Measurements from ENCODE around the gene OR51I1.

The OR51I1 gene

GRCh38 chr11:5441414-5441813, at the start of gene OR51I1:
OR51I1 (minus strand) TSS chr11:5441514; CDS start chr11:5441514, 0 bp downstream.
- DNase-seq = no peak

- DNase-seq = no peak
These were observed 48.5 kb upstream of the OR51I1 start for GRCh38 chr11:5489576-5490357.

DNA sequence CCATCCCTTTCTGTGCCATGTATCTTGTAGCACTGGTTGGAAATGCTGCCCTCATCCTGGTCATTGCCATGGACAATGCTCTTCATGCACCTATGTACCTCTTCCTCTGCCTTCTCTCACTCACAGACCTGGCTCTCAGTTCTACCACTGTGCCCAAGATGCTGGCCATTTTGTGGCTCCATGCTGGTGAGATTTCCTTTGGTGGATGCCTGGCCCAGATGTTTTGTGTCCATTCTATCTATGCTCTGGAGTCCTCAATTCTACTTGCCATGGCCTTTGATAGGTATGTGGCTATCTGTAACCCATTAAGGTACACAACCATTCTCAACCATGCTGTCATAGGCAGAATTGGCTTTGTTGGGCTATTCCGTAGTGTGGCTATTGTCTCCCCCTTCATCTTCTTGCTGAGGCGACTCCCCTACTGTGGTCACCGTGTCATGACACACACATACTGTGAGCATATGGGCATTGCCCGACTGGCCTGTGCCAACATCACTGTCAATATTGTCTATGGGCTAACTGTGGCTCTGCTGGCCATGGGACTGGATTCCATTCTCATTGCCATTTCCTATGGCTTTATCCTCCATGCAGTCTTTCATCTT, 47.6 kb upstream of the OR51I1 start:
- no peak for DNase-seq

DNA sequence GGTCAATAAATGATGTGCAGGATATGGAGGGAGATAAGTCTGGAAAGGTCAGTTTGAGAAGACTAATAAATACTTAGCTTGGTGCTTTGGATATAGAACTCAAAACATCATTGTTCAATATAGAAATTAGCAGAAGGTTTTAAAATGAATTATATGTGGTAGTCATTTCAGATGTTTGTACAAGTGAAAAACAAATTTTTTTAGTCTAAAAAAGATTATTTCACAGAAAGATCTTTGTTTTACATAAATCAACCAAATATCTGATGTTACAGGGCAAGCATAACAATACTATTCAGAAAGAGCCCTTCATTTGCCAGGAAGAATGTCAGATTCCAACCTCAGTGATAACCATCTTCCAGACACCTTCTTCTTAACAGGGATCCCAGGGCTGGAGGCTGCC, 47.1 kb upstream of the OR51I1 start, which contains the start of gene OR52D1:
OR52D1 (plus strand) TSS at position 301 of the 400 bp plus-strand sequence; CDS start at position 323, 22 bp downstream.
- DNase-seq = no peak

DNA sequence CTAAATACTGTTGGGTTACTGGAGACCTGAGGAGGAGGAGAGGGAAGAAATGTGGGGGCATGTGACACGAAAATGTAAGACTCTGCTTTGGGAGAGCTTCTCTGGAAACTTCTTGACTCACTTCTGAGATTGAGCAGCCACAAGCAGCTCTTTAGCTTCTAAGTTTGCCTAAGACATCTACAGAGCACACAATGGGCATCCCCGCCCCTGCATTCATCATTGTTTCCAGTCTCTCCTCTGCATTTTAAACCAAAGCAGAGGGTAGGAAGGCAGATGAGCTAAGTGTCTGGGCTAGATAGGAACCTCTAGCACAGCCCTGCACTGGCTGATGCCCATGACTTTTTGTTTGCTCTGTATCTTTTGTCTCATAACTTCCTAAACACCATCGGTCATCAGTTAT, 45.1 kb upstream of the OR51I1 start:
- no peak for DNase-seq

GRCh38 chr11:5486003-5486402, 44.7 kb upstream of the OR51I1 start:
- DNase-seq = no peak

- peak; percentile 4 for DNase-seq
These were observed 35.0 kb upstream of the OR51I1 start for GRCh38 chr11:5476186-5476819.

GRCh38 chr11:5473921-5474320, 32.6 kb upstream of the OR51I1 start:
- DNase-seq = no peak

- DNase-seq = no peak
These were observed 26.2 kb upstream of the OR51I1 start for GRCh38 chr11:5467527-5467926.

DNA sequence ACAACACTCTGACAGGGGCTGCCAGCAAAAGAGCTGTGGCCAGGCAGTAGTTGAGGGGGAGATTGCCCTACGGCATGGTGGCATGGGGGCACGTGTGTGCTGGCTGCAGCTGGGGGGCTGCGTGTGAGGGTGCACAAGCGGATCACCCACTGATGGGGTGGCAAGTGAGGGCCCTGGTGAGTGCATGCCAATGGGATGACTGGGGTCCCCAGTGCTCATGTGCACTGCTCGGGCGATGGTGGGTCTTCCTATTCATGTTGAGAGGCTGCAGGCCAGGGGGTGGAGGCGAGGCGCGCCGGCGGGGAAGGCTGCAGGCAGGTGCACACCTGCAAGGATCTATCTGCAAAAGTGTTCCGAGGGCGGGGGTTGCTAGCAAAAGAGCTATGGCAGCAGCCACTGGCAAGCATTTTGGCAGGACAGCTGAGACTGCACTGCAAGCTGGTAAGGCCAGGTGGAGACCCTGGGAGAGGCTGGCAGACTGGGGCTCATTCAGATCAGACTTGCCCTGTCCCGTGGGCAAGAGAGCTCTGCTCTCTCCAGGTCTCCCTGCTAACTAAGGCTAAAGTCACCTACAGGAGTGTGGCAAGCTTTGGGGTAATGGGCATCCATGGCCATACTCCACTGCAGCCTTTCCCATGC, 19.8 kb upstream of the OR51I1 start:
- no peak for DNase-seq

DNA sequence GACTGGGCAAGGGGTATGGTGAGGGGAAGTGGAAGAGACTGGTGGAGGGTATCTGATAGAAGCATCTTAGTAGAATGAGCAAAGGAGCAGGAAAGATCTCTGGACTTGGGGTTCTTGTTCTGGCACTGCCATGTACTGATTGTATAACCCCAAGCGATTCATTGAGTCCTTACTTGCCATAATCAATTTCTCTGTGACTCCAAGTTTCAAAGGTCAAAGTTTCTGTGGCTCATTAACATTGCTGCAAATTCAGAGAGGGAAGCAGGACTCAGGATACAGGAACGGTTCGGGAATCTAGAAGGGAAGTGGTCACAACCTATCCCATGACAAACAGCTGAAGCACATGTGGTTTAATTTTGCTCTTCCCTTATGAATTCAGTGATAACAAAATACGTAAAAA, 8.1 kb upstream of the OR51I1 start:
- DNase-seq = no peak

DNA sequence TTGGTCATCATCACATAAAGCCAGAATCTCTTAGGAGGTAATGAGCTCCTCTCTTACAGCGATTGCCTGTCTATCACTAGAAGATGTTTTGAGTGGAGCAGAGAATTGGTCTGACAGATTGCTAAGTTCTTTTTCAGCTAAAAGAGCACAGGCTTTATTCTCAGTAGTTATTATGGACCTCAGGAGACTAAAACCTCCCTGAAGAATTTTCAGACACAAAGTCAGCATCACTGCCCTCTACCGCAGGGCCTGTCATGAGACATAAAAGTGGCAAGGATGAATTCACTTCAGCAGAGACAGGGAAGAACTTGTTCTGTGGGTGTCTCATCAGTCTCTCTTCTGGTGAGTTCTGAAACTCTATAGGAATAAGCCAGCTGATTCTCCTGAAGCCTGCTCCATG, 7.7 kb upstream of the OR51I1 start, which contains the start of gene OR51I2:
OR51I2 (plus strand) TSS at position 301 of the 400 bp plus-strand sequence. CDS start 4,166 bp downstream, outside the sequence.
- no peak for DNase-seq

DNA sequence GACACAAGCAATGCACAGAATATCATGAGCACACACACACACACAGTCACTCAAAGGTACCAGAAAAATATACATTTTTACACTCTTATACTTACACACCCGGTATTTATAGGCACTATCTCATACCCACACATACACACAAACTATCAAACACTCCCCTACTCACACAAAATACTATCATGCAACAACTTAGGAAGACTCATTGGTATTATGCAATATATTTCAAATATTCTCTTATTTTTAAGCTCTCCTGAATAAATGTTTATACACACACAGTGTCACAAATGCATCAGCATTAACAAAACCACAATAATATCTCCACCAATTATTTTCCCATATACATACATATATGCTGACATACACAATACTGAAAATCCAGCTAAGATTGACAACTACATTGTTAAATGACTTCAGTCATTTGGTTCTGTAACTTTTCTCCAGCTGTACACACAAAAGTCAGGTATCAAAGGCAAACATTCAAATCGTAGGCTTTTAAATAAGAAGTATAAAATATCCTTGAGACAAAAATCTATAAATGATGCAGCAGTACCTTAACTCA, 2.6 kb upstream of the OR51I1 start:
- no peak for DNase-seq

GRCh38 chr11:5423131-5423530, 18.2 kb downstream of the OR51I1 start:
- no peak for DNase-seq

- DNase-seq = no peak
These were observed 19.5 kb downstream of the OR51I1 start, which contains the start of gene OR51Q1 for GRCh38 chr11:5421811-5422210. OR51Q1 (plus strand) TSS chr11:5422111; CDS start chr11:5422201, 90 bp downstream.

- DNase-seq = no peak
These were observed 20.3 kb downstream of the OR51I1 start for GRCh38 chr11:5420993-5421392.

- no peak for DNase-seq
These were observed 36.1 kb downstream of the OR51I1 start for GRCh38 chr11:5405173-5405572.

DNA sequence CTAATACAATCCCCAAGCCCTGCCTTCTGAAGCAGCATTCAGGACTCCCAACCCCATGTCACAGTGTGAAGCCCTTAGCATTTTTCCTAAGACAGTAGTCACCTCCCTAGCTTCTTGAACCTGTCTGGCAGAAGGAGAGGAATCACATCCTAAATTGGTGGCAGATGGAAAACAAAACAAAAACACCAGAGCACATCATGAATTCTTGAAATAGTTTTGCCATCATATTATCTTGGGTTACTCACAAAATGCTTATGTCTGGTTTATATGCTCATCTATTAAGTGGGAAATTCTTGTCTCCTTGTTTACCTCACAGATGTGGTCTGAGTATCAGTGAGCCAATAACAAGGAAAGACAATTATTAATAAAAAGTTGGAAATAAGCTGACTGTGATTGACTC, 42.4 kb downstream of the OR51I1 start:
- no peak for DNase-seq

- no peak for DNase-seq
These were observed 47.2 kb downstream of the OR51I1 start for GRCh38 chr11:5394091-5394490.

Measured in NCI-H1694 treated with DMSO at 0.1 percent for 48 hours (cell line).